H1 (cell line): ENCODE results near the gene ATG5. TPM values are rescaled to one million over a fixed set of nuclear protein-coding genes. Genes with fewer than 3 reads are reported as not detected.
"Not testable (repeated sequence)": the region's sequence is repeated elsewhere in the genome, so short reads cannot be mapped to it uniquely, and the experiment has no call there.

Source experiments
- CTCF ChIA-PET: fragments of 300-600 bp; sonication (Branson Sonifier 250); formaldehyde crosslinking; loops from one replicate; lab custom pipeline; 2021; ENCODE audit not compliant: partially characterized antibody; lab: Charles Lee
- POLR2A ChIA-PET: fragments of 300-600 bp; sonication (Branson Sonifier 250); formaldehyde crosslinking; loops from one replicate; lab custom pipeline; 2021; ENCODE audit warnings: inconsistent platforms; ENCODE audit not compliant: partially characterized antibody; lab: Charles Lee
- DNase-seq, 2 experiments: peaks; one replicate each; pipeline versions ENCODE4 v3.0.0 to v3.0.0-alpha.2; 2010 to 2022; ENCODE audit warnings: low spot score in 2 of 2, low read depth in 1 of 2, mixed read lengths in 1 of 2
- FAIRE-seq: peaks from 2 replicates; lab custom pipeline; 2011; peaks lifted over from hg19 to GRCh38; lab: Jason Lieb, UNC
- H2AFZ ChIP-seq: 2 replicates; pipeline ENCODE4 v1.8.1; 2012; ENCODE audit warnings: low read length, inconsistent platforms
- H2AK5ac ChIP-seq: 2 replicates; pipeline ENCODE4 v1.6.1; 2013; ENCODE audit warnings: low read depth, low read length
- H2BK120ac ChIP-seq: replicated peaks from 2 replicates; pipeline ENCODE3; 2013; ENCODE audit warnings: low read depth, low read length, inconsistent platforms
- H2BK12ac ChIP-seq: 2 replicates; pipeline ENCODE4 v1.6.1; 2013; ENCODE audit warnings: low read depth, low read length
- H2BK15ac ChIP-seq: 2 replicates; pipeline ENCODE4 v1.6.1; 2013; ENCODE audit warnings: low read length
- H2BK20ac ChIP-seq: 2 replicates; pipeline ENCODE4 v1.6.1; 2013; ENCODE audit warnings: low read length
- H2BK5ac ChIP-seq: 2 replicates; pipeline ENCODE4 v1.6.1; 2013; ENCODE audit warnings: low read depth, low read length
- H3K14ac ChIP-seq: 2 replicates; pipeline ENCODE4 v1.6.1; 2013; ENCODE audit warnings: inconsistent platforms; ENCODE audit not compliant: insufficient read length
- H3K18ac ChIP-seq: 2 replicates; pipeline ENCODE4 v1.6.1; 2013; ENCODE audit warnings: low read length; ENCODE audit errors: extremely low read depth
- H3K23ac ChIP-seq: 2 replicates; pipeline ENCODE4 v1.6.1; 2013; ENCODE audit warnings: inconsistent platforms; ENCODE audit not compliant: insufficient read length
- H3K23me2 ChIP-seq: 2 replicates; pipeline ENCODE4 v1.6.1; 2013; ENCODE audit warnings: low read depth, low read length
- H3K27ac ChIP-seq: 2 replicates; pipeline ENCODE4 v1.6.1; 2011; ENCODE audit warnings: low read depth, low read length, inconsistent platforms
- H3K27me3 ChIP-seq, 4 experiments: replicated peaks in 1 of 4; 1 replicate in 1 of 4; 2 replicates in 3 of 4; pipeline versions ENCODE4 v1.6.1 to v1.8.1; 2011 to 2013; ENCODE audit warnings: low read length in 3 of 4, mild to moderate bottlenecking in 3 of 4, inconsistent platforms in 2 of 4, mixed read lengths in 2 of 4, moderate library complexity in 1 of 4; ENCODE audit not compliant: control insufficient read depth in 3 of 4, insufficient read depth in 3 of 4; ENCODE audit errors: extremely low read depth in 1 of 4
- H3K36me3 ChIP-seq, 4 experiments: 2 replicates each; pipeline versions ENCODE4 v1.6.1 to v1.8.1; 2011 to 2013; ENCODE audit warnings: mild to moderate bottlenecking in 4 of 4, low read length in 3 of 4, moderate library complexity in 2 of 4, control low read depth in 1 of 4, inconsistent platforms in 1 of 4; ENCODE audit not compliant: insufficient read depth in 4 of 4, control insufficient read depth in 2 of 4
- H3K4ac ChIP-seq: replicated peaks from 2 replicates; pipeline ENCODE3; 2013; ENCODE audit warnings: low read length, low read depth, mixed read lengths, inconsistent platforms; ENCODE audit not compliant: insufficient read length
- H3K4me1 ChIP-seq, 4 experiments: replicated peaks in 1 of 4; 1 replicate in 1 of 4; 2 replicates in 3 of 4; pipeline versions ENCODE4 v1.6.1 to v1.8.1; 2011 to 2013; ENCODE audit warnings: low read length in 3 of 4, inconsistent platforms in 2 of 4, mixed read lengths in 1 of 4; ENCODE audit not compliant: insufficient read depth in 4 of 4, control insufficient read depth in 3 of 4
- H3K4me2 ChIP-seq, 2 experiments: 2 replicates each; pipeline versions ENCODE4 v1.6.1 to v1.8.1; 2011 to 2013; ENCODE audit warnings: low read depth in 2 of 2, low read length in 2 of 2, control low read depth in 1 of 2, inconsistent platforms in 1 of 2, mild to moderate bottlenecking in 1 of 2; ENCODE audit not compliant: insufficient read depth in 1 of 2
- H3K4me3 ChIP-seq, 4 experiments: fragments of 200-600, 300-600 bp in 1 of 4; sonication (generic), shearing (Covaris generic), sonication (Bioruptor Twin) in 1 of 4; 2 replicates each; pipeline versions ENCODE4 v1.5.1 to v1.8.1; 2011 to 2016; ENCODE audit warnings: low read length in 4 of 4, low read depth in 3 of 4, control low read depth in 2 of 4, inconsistent platforms in 2 of 4, mild to moderate bottlenecking in 2 of 4, mixed read lengths in 1 of 4, moderate library complexity in 1 of 4; ENCODE audit not compliant: insufficient read depth in 2 of 4; ENCODE audit errors: extremely low read depth in 1 of 4
- H3K56ac ChIP-seq: replicated peaks from 2 replicates; pipeline ENCODE3; 2013; ENCODE audit warnings: low read depth, mild to moderate bottlenecking, mixed read lengths, low read length, inconsistent platforms; ENCODE audit not compliant: insufficient read length
- H3K79me1 ChIP-seq: 2 replicates; pipeline ENCODE4 v1.6.1; 2013; ENCODE audit warnings: low read depth, low read length, control low read depth
- H3K79me2 ChIP-seq, 2 experiments: 2 replicates each; pipeline versions ENCODE4 v1.6.1 to v1.8.1; 2012 to 2013; ENCODE audit warnings: low read length in 2 of 2, mild to moderate bottlenecking in 2 of 2, inconsistent platforms in 1 of 2; ENCODE audit not compliant: insufficient read depth in 2 of 2, control insufficient read depth in 1 of 2
- H3K9ac ChIP-seq, 4 experiments: replicated peaks in 1 of 4; 1 replicate in 1 of 4; 2 replicates in 3 of 4; pipeline versions ENCODE4 v1.6.1 to v1.8.1; 2011 to 2013; ENCODE audit warnings: low read depth in 3 of 4, low read length in 3 of 4, control low read depth in 2 of 4, mild to moderate bottlenecking in 2 of 4, moderate library complexity in 2 of 4, inconsistent platforms in 1 of 4; ENCODE audit errors: extremely low read depth in 1 of 4
- H3K9me3 ChIP-seq, 2 experiments: 2 replicates each; pipeline versions ENCODE4 v1.6.1 to v1.8.1; 2012 to 2013; ENCODE audit warnings: mild to moderate bottlenecking in 2 of 2, moderate library complexity in 2 of 2, control low read depth in 1 of 2, inconsistent platforms in 1 of 2, low read depth in 1 of 2, low read length in 1 of 2, mixed read lengths in 1 of 2; ENCODE audit not compliant: insufficient read depth in 2 of 2
- H4K20me1 ChIP-seq, 2 experiments: replicated peaks in 1 of 2; 2 replicates each; pipeline versions ENCODE3 to v1.8.1; 2011 to 2013; ENCODE audit warnings: inconsistent platforms in 2 of 2, low read length in 2 of 2, mild to moderate bottlenecking in 1 of 2; ENCODE audit not compliant: insufficient read depth in 2 of 2, control insufficient read depth in 1 of 2
- H4K5ac ChIP-seq: 2 replicates; pipeline ENCODE4 v1.6.1; 2013; ENCODE audit warnings: low read length, low read depth, mixed read lengths, inconsistent platforms; ENCODE audit not compliant: insufficient read length
- H4K8ac ChIP-seq: 2 replicates; pipeline ENCODE4 v1.8.0; 2013; ENCODE audit warnings: mild to moderate bottlenecking, moderate library complexity, low read length, inconsistent platforms; ENCODE audit not compliant: insufficient read depth; ENCODE audit errors: extremely low read depth
- H4K91ac ChIP-seq: replicated peaks from 2 replicates; pipeline ENCODE3; 2013; ENCODE audit warnings: low read length, mixed read lengths, inconsistent platforms; ENCODE audit not compliant: insufficient read length
- WGBS, 2 experiments: shearing (Covaris generic) in 1 of 2; methylation state at CpG; one replicate each; pipeline versions ENCODE4 v1.1.6 to v1.1.7; 2013 to 2015; ENCODE audit warnings: low lambda C conversion rate in 2 of 2, mixed read lengths in 2 of 2, inconsistent platforms in 1 of 2, low coverage in 1 of 2, missing lambda C conversion rate in 1 of 2; ENCODE audit not compliant: insufficient replicate concordance in 2 of 2, insufficient coverage in 1 of 2, insufficient read length in 1 of 2; ENCODE audit errors: extremely low coverage in 1 of 2, missing lambda C conversion rate in 1 of 2; 5-methylcytosine and 5-hydroxymethylcytosine counted together
- polyA plus RNA-seq, 7 experiments: library from polyadenylated mRNA; depleted of rRNA in 3 of 7; stranded (reverse) in 5 of 7; unstranded in 2 of 7; fragments of >200 nt in 5 of 7; fragments of 200-250 nt in 2 of 7; gene quantifications; 1 replicate in 5 of 7; 2 replicates in 1 of 7; 4 replicates in 1 of 7; pipeline versions ENCODE4 v1.2.1 to v1.2.3, GENCODE V29; 2011 to 2013; ENCODE audit warnings: missing spikeins in 2 of 7, mixed read lengths in 2 of 7
- total RNA-seq: library from RNA; stranded (reverse); fragmentation: NEBNext Ultra II Directional; extraction: Animal tissue kit (Norgen Biotek cat#: 25700); gene quantifications from 2 replicates; pipeline ENCODE4 v1.2.1, GENCODE V29; 2021

The ATG5 gene
- total and polyA plus RNA-seq, 2 of the 8 experiments (the other 6 are each of a cell fraction or from before 2014, with no cell fraction given): 18.2 to 39.0 TPM

GRCh38 chr6:106259748-106260147 is 65.8 kb downstream of the ATG5 start:
- H2BK5ac ChIP-seq, POLR2A ChIA-PET, H3K4me3 ChIP-seq, H4K5ac ChIP-seq, H3K4me2 ChIP-seq, H3K4me1 ChIP-seq, H3K23me2 ChIP-seq, H3K23ac ChIP-seq, H4K20me1 ChIP-seq, H4K91ac ChIP-seq, H3K14ac ChIP-seq, H2BK15ac ChIP-seq, H2BK12ac ChIP-seq, H3K18ac ChIP-seq, H2AK5ac ChIP-seq, H2AFZ ChIP-seq, H3K36me3 ChIP-seq, DNase-seq, FAIRE-seq, H3K9ac ChIP-seq, H3K56ac ChIP-seq, H4K8ac ChIP-seq, H3K9me3 ChIP-seq, H2BK120ac ChIP-seq, H3K27ac ChIP-seq, H3K79me1 ChIP-seq, H3K4ac ChIP-seq, H3K27me3 ChIP-seq, H2BK20ac ChIP-seq: not testable (repeated sequence)
- CTCF ChIA-PET: interaction anchor here (1.0 kb wide), 1 partner anchor 172 kb away, joined by 3 read pairs; no protein-coding TSS in a partner anchor
- 82% methylated on average over 2 of the region's 2 CpGs; no CpG with 5 or more reads in 1 of the 2 experiments for WGBS, 2 experiments
- H3K79me2 ChIP-seq: peaks cover 0 to 31% of the 10 kb centered on the region in 2 experiments; a peak in 2 of 4 replicates
